DMS53 (cell line): ENCODE results near the gene PHF1.

ENCODE experiments used
- DNase-seq: peaks from one replicate; lab custom pipeline; 2025; lab: John Stamatoyannopoulos, UW

Gene PHF1

GRCh38 chr6:33433001-33433543 is 22.3 kb downstream of the PHF1 start:
- no peak for DNase-seq

GRCh38 chr6:33433544-33434191 is 22.9 kb downstream of the PHF1 start:
- no peak for DNase-seq

- no peak for DNase-seq
These were observed 24.1 kb downstream of the PHF1 start for GRCh38 chr6:33434961-33435360.

GRCh38 chr6:33437666-33438065 is 26.9 kb downstream of the PHF1 start:
- DNase-seq: no peak

GRCh38 chr6:33438978-33439594 is 28.3 kb downstream of the PHF1 start:
- DNase-seq: no peak

GRCh38 chr6:33439956-33440648 is 29.3 kb downstream of the PHF1 start:
- DNase-seq: no peak

GRCh38 chr6:33440649-33441309 is 30.0 kb downstream of the PHF1 start:
- no peak for DNase-seq

GRCh38 chr6:33441457-33441856 is 30.6 kb downstream of the PHF1 start:
- no peak for DNase-seq

- DNase-seq: no peak
These were observed 31.5 kb downstream of the PHF1 start for GRCh38 chr6:33442283-33442682.

GRCh38 chr6:33443025-33443424 is 32.2 kb downstream of the PHF1 start:
- DNase-seq: no peak

- DNase-seq: no peak
These were observed 33.0 kb downstream of the PHF1 start for GRCh38 chr6:33443619-33444504.

- DNase-seq: no peak
These were observed 34.3 kb downstream of the PHF1 start for GRCh38 chr6:33445119-33445603.

- no peak for DNase-seq
These were observed 35.5 kb downstream of the PHF1 start for GRCh38 chr6:33446356-33446755.

GRCh38 chr6:33450434-33450833 is 39.6 kb downstream of the PHF1 start:
- DNase-seq: no peak

GRCh38 chr6:33451606-33452005 is 40.8 kb downstream of the PHF1 start:
- DNase-seq: no peak

- no peak for DNase-seq
These were observed 41.7 kb downstream of the PHF1 start for GRCh38 chr6:33452496-33452895.

GRCh38 chr6:33453393-33454008 is 42.7 kb downstream of the PHF1 start:
- DNase-seq: peak; percentile 36

- peak; percentile 99 for DNase-seq
These were observed 43.5 kb downstream of the PHF1 start, which contains the start of gene ZBTB9 for GRCh38 chr6:33454009-33454946. Gene ZBTB9, plus strand, starts transcription at chr6:33454576. Its CDS starts 525 bp downstream, at chr6:33455101.

GRCh38 chr6:33455051-33455450 is 44.2 kb downstream of the PHF1 start:
- peak; percentile 31 for DNase-seq

GRCh38 chr6:33456156-33456555 is 45.3 kb downstream of the PHF1 start:
- DNase-seq: no peak
